B cell (primary cell): ENCODE results near the gene FBXO8. TPM values are rescaled to one million over a fixed set of nuclear protein-coding genes. Genes with fewer than 3 reads are reported as not detected.

Experiments
- ATAC-seq: fragments of 200-7000 bp; cut with Tn5 transposase; one replicate; pipeline ENCODE4 v1.10.0; 2021; ENCODE audit warnings: low read depth, mild to moderate bottlenecking, moderate number of reproducible peaks, moderate library complexity
- CTCF ChIA-PET: fragments of 350-600 bp; sonication (Branson Sonifier 250); formaldehyde crosslinking; loops from one replicate; lab custom pipeline; 2021; ENCODE audit warnings: antibody characterized with exemption, inconsistent platforms; lab: Charles Lee
- POLR2A ChIA-PET: fragments of 350-600 bp; sonication (Branson Sonifier 250); formaldehyde crosslinking; loops from one replicate; lab custom pipeline; 2021; ENCODE audit warnings: antibody characterized with exemption; lab: Charles Lee
- DNase-seq: peaks from one replicate; pipeline ENCODE4 v3.0.0; 2013
- H2AFZ ChIP-seq: 2 replicates; pipeline ENCODE4 v1.6.1; 2012; ENCODE audit warnings: mild to moderate bottlenecking, low read depth, low read length; ENCODE audit not compliant: insufficient read depth, poor library complexity, severe bottlenecking
- H3K27ac ChIP-seq, 2 donors: 1 replicate in 1 of 2; 2 replicates in 1 of 2; pipeline ENCODE4 v1.5.1; 2012 to 2013; ENCODE audit warnings: low read length in 2 of 2, mild to moderate bottlenecking in 2 of 2, moderate library complexity in 1 of 2
- H3K27me3 ChIP-seq, 4 experiments: fragments of 200-600 bp in 1 of 4; sonication (generic) in 1 of 4; replicated peaks in 1 of 4; 1 replicate in 2 of 4; 2 replicates in 2 of 4; pipeline versions ENCODE4 v1.6.1 to v1.7.0; 2013 to 2016; ENCODE audit warnings: low read length in 3 of 4, mild to moderate bottlenecking in 2 of 4, mixed read lengths in 1 of 4, moderate library complexity in 1 of 4; ENCODE audit not compliant: insufficient read depth in 4 of 4, control insufficient read depth in 3 of 4; ENCODE audit errors: control extremely low read depth in 1 of 4
- H3K36me3 ChIP-seq, 2 experiments: replicated peaks in 1 of 2; 1 replicate in 1 of 2; 2 replicates in 1 of 2; pipeline versions ENCODE4 v1.6.1 to v1.7.1; 2013; ENCODE audit warnings: low read length in 1 of 2; ENCODE audit not compliant: insufficient read depth in 2 of 2, control insufficient read depth in 1 of 2; ENCODE audit errors: control extremely low read depth in 1 of 2, extremely low read depth in 1 of 2
- H3K4me1 ChIP-seq, 2 donors: fragments of 200-600 bp in 1 of 2; sonication (generic) in 1 of 2; 1 replicate in 1 of 2; 2 replicates in 1 of 2; pipeline versions ENCODE4 v1.5.1 to v1.6.1; 2013 to 2017; ENCODE audit warnings: low read length in 2 of 2; ENCODE audit not compliant: control insufficient read depth in 2 of 2, insufficient read depth in 2 of 2
- H3K4me2 ChIP-seq: replicated peaks from 2 replicates; pipeline ENCODE3; 2012; ENCODE audit warnings: mild to moderate bottlenecking, low read depth, low read length; ENCODE audit not compliant: poor library complexity, severe bottlenecking
- H3K4me3 ChIP-seq, 5 experiments: fragments of 200-600 bp in 1 of 5; sonication (generic) in 1 of 5; 1 replicate in 3 of 5; 2 replicates in 2 of 5; pipeline versions ENCODE4 v1.5.1 to v1.7.0; 2011 to 2016; ENCODE audit warnings: low read length in 4 of 5, mild to moderate bottlenecking in 4 of 5, low read depth in 2 of 5, control low read depth in 1 of 5, moderate library complexity in 1 of 5; ENCODE audit not compliant: insufficient read depth in 1 of 5; ENCODE audit errors: control extremely low read depth in 1 of 5, extremely low read depth in 1 of 5
- H3K79me2 ChIP-seq: fragments of 200-600 bp; sonication (generic); one replicate; pipeline ENCODE4 v1.6.0; 2016; ENCODE audit warnings: low read length; ENCODE audit not compliant: control insufficient read depth, insufficient read depth
- H3K9ac ChIP-seq: fragments of 200-600 bp; sonication (generic); 2 replicates; pipeline ENCODE4 v1.6.1; 2017; ENCODE audit warnings: mild to moderate bottlenecking, low read length, moderate library complexity
- H3K9me3 ChIP-seq, 3 donors: one replicate each; pipeline versions ENCODE4 v1.6.1 to v1.7.1; 2013; ENCODE audit warnings: low read length in 2 of 3; ENCODE audit not compliant: control insufficient read depth in 2 of 3, insufficient read depth in 1 of 3; ENCODE audit errors: control extremely low read depth in 1 of 3
- H4K20me1 ChIP-seq: 2 replicates; pipeline ENCODE4 v1.6.0; 2012; ENCODE audit warnings: mild to moderate bottlenecking, low read length; ENCODE audit not compliant: insufficient read depth, control insufficient read depth, poor library complexity, severe bottlenecking
- H3K27ac Mint-ChIP-seq: one replicate; pipeline ENCODE4 v1.8.0; 2021; ENCODE audit warnings: mixed read lengths
- H3K27me3 Mint-ChIP-seq: one replicate; pipeline ENCODE4 v1.8.0; 2021; ENCODE audit warnings: mixed read lengths
- H3K4me1 Mint-ChIP-seq: one replicate; pipeline ENCODE4 v1.8.0; 2021; ENCODE audit warnings: mixed read lengths
- H3K4me3 Mint-ChIP-seq: one replicate; pipeline ENCODE4 v1.8.0; 2021; ENCODE audit warnings: mixed read lengths
- H3K9me3 Mint-ChIP-seq: one replicate; pipeline ENCODE4 v1.8.0; 2022; ENCODE audit warnings: mixed read lengths; ENCODE audit not compliant: insufficient read depth
- EZH2 ChIP-seq: IDR thresholded peaks from 2 replicates; pipeline ENCODE4 v1.6.1; 2012; ENCODE audit warnings: borderline replicate concordance, low read depth, mild to moderate bottlenecking, moderate library complexity, low read length; ENCODE audit not compliant: insufficient read depth, poor library complexity, severe bottlenecking
- WGBS: methylation state at CpG from one replicate; pipeline ENCODE4 v1.1.5; 2013; ENCODE audit warnings: missing lambda C conversion rate; ENCODE audit not compliant: insufficient coverage; 5-methylcytosine and 5-hydroxymethylcytosine counted together
- intact Hi-C: fragments of 100-400 bp; cut with micrococcal nuclease; formaldehyde crosslinking; loops from one replicate; pipeline ENCODE4 v1.10.0; 2022
- polyA plus RNA-seq: library from polyadenylated mRNA; depleted of rRNA; stranded (reverse); fragments of >200 nt; gene quantifications from 2 replicates; pipeline ENCODE4 v1.2.3, GENCODE V29; 2012
- total RNA-seq, 2 donors: library from RNA; stranded (reverse); fragments of 120-200 nt in 1 of 2; gene quantifications; 1 replicate in 1 of 2; 2 replicates in 1 of 2; pipeline versions ENCODE4 v1.2.3 to v1.2.4, GENCODE V29; 2013 to 2022
- TF ChIP-seq, protein P1 (sequence below): fragments of 200-600 bp; IDR thresholded peaks from one replicate; pipeline ENCODE4 v1.8.0; 2022; ENCODE audit warnings: antibody characterized with exemption, mild to moderate bottlenecking

Gene FBXO8
- total and polyA plus RNA-seq, 2 donors (not counting 1 experiment from before 2014, with no cell fraction given): 11.6 to 22.4 TPM

DNA sequence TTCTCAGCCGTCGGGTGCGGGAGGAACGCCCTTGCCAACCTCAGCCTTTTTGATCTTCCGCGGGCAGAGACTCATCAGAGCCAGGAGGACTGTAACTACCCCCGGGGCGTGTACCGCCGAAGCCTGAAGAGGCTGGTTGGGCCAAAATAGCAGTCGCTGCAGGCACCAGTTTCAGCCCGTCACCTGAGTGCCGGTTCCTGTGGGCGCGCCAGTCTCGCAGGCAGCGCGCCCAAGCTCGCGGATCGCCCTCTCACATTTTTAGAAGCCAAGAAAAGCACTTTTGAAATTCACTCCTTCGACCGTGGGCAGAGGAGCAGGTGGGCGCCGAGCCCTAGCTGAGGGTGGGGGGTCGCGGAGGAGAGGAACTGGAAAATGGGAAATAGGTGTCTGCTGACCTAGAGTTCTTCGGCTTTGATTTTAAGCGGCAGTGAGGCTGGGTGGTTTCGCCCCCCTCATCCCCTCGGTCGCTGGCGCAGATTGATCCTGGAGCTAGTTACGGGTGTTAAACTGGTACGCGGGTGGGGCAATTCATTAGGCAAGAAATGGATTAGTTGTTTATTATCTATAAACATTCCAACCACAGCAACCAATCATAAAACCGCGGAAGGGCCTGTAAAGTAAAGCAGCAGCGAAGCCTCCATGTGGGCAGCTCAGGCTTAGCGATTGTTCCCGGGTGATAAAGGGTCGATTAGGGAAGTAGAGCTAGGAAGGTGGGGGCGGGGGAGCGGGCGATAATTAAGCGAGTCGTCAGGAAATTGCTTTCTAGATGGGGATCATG lies 69.2 kb downstream of the FBXO8 start:
- H2AFZ ChIP-seq: peak overlapping the region; percentile 2
- CTCF ChIA-PET: interaction anchor here (2.4 kb wide), 1 partner anchor 9 kb away, joined by 7 read pairs; no protein-coding TSS in a partner anchor
- peaks cover 47% of the 10 kb centered on the region for H3K4me1 Mint-ChIP-seq

More for the DNA sequence above, 69.2 kb downstream of the FBXO8 start:
- Mint-ChIP-seq H3K4me3 (peak overlapping the region; percentile 58), H3K27me3 (peaks cover 85% of the 10 kb centered on the region), H3K9me3 (no peaks in the 10 kb centered on the region), H3K27ac (no peak overlapping the region)
- Histone ChIP-seq H3K4me3 (peak overlapping the region in 2 of 5 experiments; percentile 1 to 32), H3K4me2 (peak overlapping the region; percentile 60), H3K79me2 (no peaks in the 10 kb centered on the region), H3K27me3 (peaks cover 2 to 90% (median 74%) of the 10 kb centered on the region in 4 experiments), H3K36me3 (no peaks in the 10 kb centered on the region), H4K20me1 (no peaks in the 10 kb centered on the region), H3K4me1 (peaks cover 38 to 61% of the 10 kb centered on the region in 2 donors), H3K9ac (peak overlapping the region; percentile 2), H3K9me3 (peaks cover 0 to 36% (median 2%) of the 10 kb centered on the region in 3 donors), H3K27ac (no peak overlapping the region)
- 13% methylated on average over 39 of the region's 47 CpGs for WGBS
- TF ChIP-seq, protein P1, sequence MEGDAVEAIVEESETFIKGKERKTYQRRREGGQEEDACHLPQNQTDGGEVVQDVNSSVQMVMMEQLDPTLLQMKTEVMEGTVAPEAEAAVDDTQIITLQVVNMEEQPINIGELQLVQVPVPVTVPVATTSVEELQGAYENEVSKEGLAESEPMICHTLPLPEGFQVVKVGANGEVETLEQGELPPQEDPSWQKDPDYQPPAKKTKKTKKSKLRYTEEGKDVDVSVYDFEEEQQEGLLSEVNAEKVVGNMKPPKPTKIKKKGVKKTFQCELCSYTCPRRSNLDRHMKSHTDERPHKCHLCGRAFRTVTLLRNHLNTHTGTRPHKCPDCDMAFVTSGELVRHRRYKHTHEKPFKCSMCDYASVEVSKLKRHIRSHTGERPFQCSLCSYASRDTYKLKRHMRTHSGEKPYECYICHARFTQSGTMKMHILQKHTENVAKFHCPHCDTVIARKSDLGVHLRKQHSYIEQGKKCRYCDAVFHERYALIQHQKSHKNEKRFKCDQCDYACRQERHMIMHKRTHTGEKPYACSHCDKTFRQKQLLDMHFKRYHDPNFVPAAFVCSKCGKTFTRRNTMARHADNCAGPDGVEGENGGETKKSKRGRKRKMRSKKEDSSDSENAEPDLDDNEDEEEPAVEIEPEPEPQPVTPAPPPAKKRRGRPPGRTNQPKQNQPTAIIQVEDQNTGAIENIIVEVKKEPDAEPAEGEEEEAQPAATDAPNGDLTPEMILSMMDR: no peak
- no peak for TF ChIP-seq EZH2
- DNase-seq: peak; percentile 48
- intact Hi-C loops: loop anchor here (5.0 kb wide), 1 partner anchor 707 kb away; no protein-coding TSS in a partner anchor
- no peak for ATAC-seq
- POLR2A ChIA-PET: no interaction called here
